ENCODE data around the gene CALN1. TPM values are rescaled to one million over a fixed set of nuclear protein-coding genes. Genes with fewer than 3 reads are reported as not detected.

The CALN1 gene
- polyA plus RNA-seq, 1 donor from 2014 or later = 7.8 TPM

DNA sequence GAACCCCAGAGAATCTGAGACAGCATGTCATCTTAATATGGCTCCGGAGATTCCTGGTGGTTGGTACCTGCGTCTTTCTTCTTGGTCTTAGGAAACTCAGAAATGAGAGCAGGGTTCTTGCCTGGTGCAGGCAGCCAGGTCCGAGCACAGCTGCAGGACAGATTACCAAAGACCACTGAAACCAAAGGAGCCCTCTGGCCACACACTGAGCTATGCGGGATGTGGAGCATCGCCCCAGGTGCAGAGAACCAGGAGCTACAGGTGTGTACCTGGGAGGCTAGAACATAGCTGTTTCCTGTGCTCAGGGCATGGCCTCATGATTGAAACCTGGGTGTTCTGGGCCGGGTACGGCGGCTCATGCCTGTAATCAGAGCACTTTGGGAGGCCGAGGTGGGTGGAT lies 635.4 kb downstream of the CALN1 start:
- Histone ChIP-seq H3K9ac (ENCODE audit: low read length) (no peak overlapping the region), H3K4me2 (ENCODE audit: low read length) (no peak overlapping the region), H3K27me3 (ENCODE audit: insufficient read depth, low read depth, low read length) (no peaks in the 10 kb centered on the region), H3K9me3 (ENCODE audit: low read length) (no peaks in the 10 kb centered on the region), H3K36me3 (ENCODE audit: insufficient read depth, low read length) (no peaks in the 10 kb centered on the region), H4K20me1 (ENCODE audit: insufficient read depth) (no peaks in the 10 kb centered on the region), H3K4me3 (ENCODE audit: low read length) (no peak overlapping the region), H3K9me2 (ENCODE audit: insufficient read depth, low read length) (no peaks in the 10 kb centered on the region), H3K27ac (ENCODE audit: low read length) (no peak overlapping the region), H3F3A (ENCODE audit: insufficient read depth, low read length, poor library complexity, severe bottlenecking) (no peaks in the 10 kb centered on the region), H2AFZ (ENCODE audit: low read depth, low read length) (no peak overlapping the region), H3K79me2 (replicated peaks; ENCODE audit: insufficient read depth, low read length) (no peaks in the 10 kb centered on the region)
- TF ChIP-seq REST (IDR thresholded peaks at IDR 0.05; ENCODE audit: borderline replicate concordance) = no peak
- TF ChIP-seq, protein P1, sequence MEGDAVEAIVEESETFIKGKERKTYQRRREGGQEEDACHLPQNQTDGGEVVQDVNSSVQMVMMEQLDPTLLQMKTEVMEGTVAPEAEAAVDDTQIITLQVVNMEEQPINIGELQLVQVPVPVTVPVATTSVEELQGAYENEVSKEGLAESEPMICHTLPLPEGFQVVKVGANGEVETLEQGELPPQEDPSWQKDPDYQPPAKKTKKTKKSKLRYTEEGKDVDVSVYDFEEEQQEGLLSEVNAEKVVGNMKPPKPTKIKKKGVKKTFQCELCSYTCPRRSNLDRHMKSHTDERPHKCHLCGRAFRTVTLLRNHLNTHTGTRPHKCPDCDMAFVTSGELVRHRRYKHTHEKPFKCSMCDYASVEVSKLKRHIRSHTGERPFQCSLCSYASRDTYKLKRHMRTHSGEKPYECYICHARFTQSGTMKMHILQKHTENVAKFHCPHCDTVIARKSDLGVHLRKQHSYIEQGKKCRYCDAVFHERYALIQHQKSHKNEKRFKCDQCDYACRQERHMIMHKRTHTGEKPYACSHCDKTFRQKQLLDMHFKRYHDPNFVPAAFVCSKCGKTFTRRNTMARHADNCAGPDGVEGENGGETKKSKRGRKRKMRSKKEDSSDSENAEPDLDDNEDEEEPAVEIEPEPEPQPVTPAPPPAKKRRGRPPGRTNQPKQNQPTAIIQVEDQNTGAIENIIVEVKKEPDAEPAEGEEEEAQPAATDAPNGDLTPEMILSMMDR (IDR thresholded peaks at IDR 0.05; ENCODE audit: poor library complexity, severe bottlenecking) = no peak
- no peak for TF ChIP-seq TAF1 (IDR thresholded peaks at IDR 0.05; ENCODE audit: low read depth)
- no peak for TF ChIP-seq EZH2 (IDR thresholded peaks at IDR 0.05; ENCODE audit: borderline replicate concordance, insufficient read depth, low read length, poor library complexity, severe bottlenecking)
- no peak for TF ChIP-seq MXI1 (conservative IDR thresholded peaks at IDR 0.05; ENCODE audit: poor library complexity, severe bottlenecking)
- TF ChIP-seq EP300 (conservative IDR thresholded peaks at IDR 0.05; ENCODE audit: poor library complexity, severe bottlenecking) = no peak
- TF ChIP-seq RAD21 (conservative IDR thresholded peaks at IDR 0.05) = no peak
- no peak for TF ChIP-seq SMC3 (conservative IDR thresholded peaks at IDR 0.05; ENCODE audit: poor library complexity)
- no peak for TF ChIP-seq POLR2AphosphoS5 (IDR thresholded peaks at IDR 0.05)

- Histone ChIP-seq H3K9me2 (ENCODE audit: insufficient read depth, low read length) (no peaks in the 10 kb centered on the region), H3K79me2 (replicated peaks; ENCODE audit: insufficient read depth, low read length) (no peaks in the 10 kb centered on the region), H3F3A (ENCODE audit: insufficient read depth, low read length, poor library complexity, severe bottlenecking) (no peaks in the 10 kb centered on the region), H3K4me2 (ENCODE audit: low read length) (no peak overlapping the region), H3K27me3 (ENCODE audit: insufficient read depth, low read depth, low read length) (no peaks in the 10 kb centered on the region), H2AFZ (ENCODE audit: low read depth, low read length) (no peak overlapping the region), H3K36me3 (ENCODE audit: insufficient read depth, low read length) (no peaks in the 10 kb centered on the region), H3K9ac (ENCODE audit: low read length) (no peak overlapping the region), H4K20me1 (ENCODE audit: insufficient read depth) (no peaks in the 10 kb centered on the region), H3K4me3 (ENCODE audit: low read length) (no peak overlapping the region), H3K9me3 (ENCODE audit: low read length) (no peaks in the 10 kb centered on the region), H3K27ac (ENCODE audit: low read length) (no peak overlapping the region)
- TF ChIP-seq POLR2AphosphoS5 (IDR thresholded peaks at IDR 0.05) (no peak), EZH2 (IDR thresholded peaks at IDR 0.05; ENCODE audit: borderline replicate concordance, insufficient read depth, low read length, poor library complexity, severe bottlenecking) (no peak), EP300 (conservative IDR thresholded peaks at IDR 0.05; ENCODE audit: poor library complexity, severe bottlenecking) (no peak), RAD21 (conservative IDR thresholded peaks at IDR 0.05) (no peak), REST (IDR thresholded peaks at IDR 0.05; ENCODE audit: borderline replicate concordance) (no peak), MXI1 (conservative IDR thresholded peaks at IDR 0.05; ENCODE audit: poor library complexity, severe bottlenecking) (no peak), SMC3 (conservative IDR thresholded peaks at IDR 0.05; ENCODE audit: poor library complexity) (no peak)
- TF ChIP-seq, protein P1 (IDR thresholded peaks at IDR 0.05; ENCODE audit: poor library complexity, severe bottlenecking) = no peak
Measured at GRCh38 chr7:71775648-71776047, 636.5 kb downstream of the CALN1 start.

Data from neural cell (in vitro differentiated cells).